ENCODE data around the gene MMP23B. TPM values are rescaled to one million over a fixed set of nuclear protein-coding genes. Genes with fewer than 3 reads are reported as not detected.

MMP23B gene
- polyA plus RNA-seq, 1 donor from 2014 or later = 0.98 TPM

DNA sequence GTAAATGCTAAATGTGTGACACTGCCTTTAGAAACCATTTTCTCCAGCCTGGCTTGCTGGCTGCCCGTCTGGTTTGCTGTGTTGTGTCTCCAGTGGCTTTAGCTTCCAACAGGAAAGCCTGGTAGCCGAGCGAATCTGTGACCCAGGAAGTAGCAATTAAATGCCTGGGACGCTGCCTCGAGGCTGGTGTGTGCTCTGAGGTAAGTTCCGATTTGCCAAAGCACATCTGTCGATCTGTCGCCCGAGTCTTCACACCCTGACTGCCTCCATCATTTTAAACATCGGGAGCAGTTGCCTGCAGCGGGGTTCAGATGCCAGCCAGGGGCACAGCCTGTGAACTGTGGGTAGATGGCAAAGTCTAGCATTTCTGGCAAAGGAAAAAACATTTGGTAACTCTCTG lies 14.5 kb upstream of the MMP23B start:
- Histone ChIP-seq H3K27ac (ENCODE audit: low read length) (no peak overlapping the region), H3K4me2 (ENCODE audit: low read length) (no peak overlapping the region), H3K27me3 (ENCODE audit: insufficient read depth, low read depth, low read length) (no peaks in the 10 kb centered on the region), H3F3A (ENCODE audit: insufficient read depth, low read length, poor library complexity, severe bottlenecking) (no peaks in the 10 kb centered on the region), H3K36me3 (ENCODE audit: insufficient read depth, low read length) (no peaks in the 10 kb centered on the region), H2AFZ (ENCODE audit: low read depth, low read length) (no peak overlapping the region), H4K20me1 (ENCODE audit: insufficient read depth) (no peaks in the 10 kb centered on the region), H3K4me3 (ENCODE audit: low read length) (peak overlapping the region; percentile 100), H3K9me2 (ENCODE audit: insufficient read depth, low read length) (no peaks in the 10 kb centered on the region), H3K9ac (ENCODE audit: low read length) (no peak overlapping the region), H3K9me3 (ENCODE audit: low read length) (no peaks in the 10 kb centered on the region), H3K79me2 (replicated peaks; ENCODE audit: insufficient read depth, low read length) (peaks cover 13% of the 10 kb centered on the region)
- TF ChIP-seq MXI1 (conservative IDR thresholded peaks at IDR 0.05; ENCODE audit: poor library complexity, severe bottlenecking) (no peak), EP300 (conservative IDR thresholded peaks at IDR 0.05; ENCODE audit: poor library complexity, severe bottlenecking) (no peak), EZH2 (IDR thresholded peaks at IDR 0.05; ENCODE audit: borderline replicate concordance, insufficient read depth, low read length, poor library complexity, severe bottlenecking) (no peak), RAD21 (conservative IDR thresholded peaks at IDR 0.05) (no peak), POLR2AphosphoS5 (IDR thresholded peaks at IDR 0.05) (no peak), SMC3 (conservative IDR thresholded peaks at IDR 0.05; ENCODE audit: poor library complexity) (no peak), TAF1 (IDR thresholded peaks at IDR 0.05; ENCODE audit: low read depth) (no peak), REST (IDR thresholded peaks at IDR 0.05; ENCODE audit: borderline replicate concordance) (no peak)
- TF ChIP-seq, protein P1, sequence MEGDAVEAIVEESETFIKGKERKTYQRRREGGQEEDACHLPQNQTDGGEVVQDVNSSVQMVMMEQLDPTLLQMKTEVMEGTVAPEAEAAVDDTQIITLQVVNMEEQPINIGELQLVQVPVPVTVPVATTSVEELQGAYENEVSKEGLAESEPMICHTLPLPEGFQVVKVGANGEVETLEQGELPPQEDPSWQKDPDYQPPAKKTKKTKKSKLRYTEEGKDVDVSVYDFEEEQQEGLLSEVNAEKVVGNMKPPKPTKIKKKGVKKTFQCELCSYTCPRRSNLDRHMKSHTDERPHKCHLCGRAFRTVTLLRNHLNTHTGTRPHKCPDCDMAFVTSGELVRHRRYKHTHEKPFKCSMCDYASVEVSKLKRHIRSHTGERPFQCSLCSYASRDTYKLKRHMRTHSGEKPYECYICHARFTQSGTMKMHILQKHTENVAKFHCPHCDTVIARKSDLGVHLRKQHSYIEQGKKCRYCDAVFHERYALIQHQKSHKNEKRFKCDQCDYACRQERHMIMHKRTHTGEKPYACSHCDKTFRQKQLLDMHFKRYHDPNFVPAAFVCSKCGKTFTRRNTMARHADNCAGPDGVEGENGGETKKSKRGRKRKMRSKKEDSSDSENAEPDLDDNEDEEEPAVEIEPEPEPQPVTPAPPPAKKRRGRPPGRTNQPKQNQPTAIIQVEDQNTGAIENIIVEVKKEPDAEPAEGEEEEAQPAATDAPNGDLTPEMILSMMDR (IDR thresholded peaks at IDR 0.05; ENCODE audit: poor library complexity, severe bottlenecking) = no peak

DNA sequence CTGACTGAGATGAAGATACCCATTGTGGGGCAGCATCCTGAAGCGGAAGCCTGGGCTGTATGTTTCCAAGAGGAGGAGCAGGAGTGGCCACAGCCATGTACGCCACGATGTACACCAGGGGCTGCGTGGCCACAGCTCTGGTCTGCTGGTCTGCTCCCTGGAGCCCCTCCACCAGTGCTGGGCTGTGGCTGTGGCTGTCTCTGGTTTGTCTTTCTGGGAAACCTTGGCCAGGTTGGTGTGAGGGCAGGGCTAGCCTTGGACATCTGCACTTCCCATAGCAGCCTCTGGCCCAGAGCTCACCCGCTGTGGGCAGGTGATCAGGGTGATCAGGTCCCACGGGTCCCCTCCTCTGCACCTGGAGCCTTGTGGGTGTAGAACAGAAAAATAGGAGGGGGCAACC lies 14.0 kb upstream of the MMP23B start:
- Histone ChIP-seq H3K9ac (ENCODE audit: low read length) (no peak overlapping the region), H3K4me2 (ENCODE audit: low read length) (no peak overlapping the region), H3K36me3 (ENCODE audit: insufficient read depth, low read length) (no peaks in the 10 kb centered on the region), H3K9me2 (ENCODE audit: insufficient read depth, low read length) (no peaks in the 10 kb centered on the region), H3K27me3 (ENCODE audit: insufficient read depth, low read depth, low read length) (no peaks in the 10 kb centered on the region), H3F3A (ENCODE audit: insufficient read depth, low read length, poor library complexity, severe bottlenecking) (no peaks in the 10 kb centered on the region), H3K4me3 (ENCODE audit: low read length) (peak overlapping the region; percentile 100), H3K27ac (ENCODE audit: low read length) (no peak overlapping the region), H3K79me2 (replicated peaks; ENCODE audit: insufficient read depth, low read length) (peaks cover 13% of the 10 kb centered on the region), H4K20me1 (ENCODE audit: insufficient read depth) (no peaks in the 10 kb centered on the region), H2AFZ (ENCODE audit: low read depth, low read length) (no peak overlapping the region), H3K9me3 (ENCODE audit: low read length) (no peaks in the 10 kb centered on the region)
- TF ChIP-seq, protein P1 (IDR thresholded peaks at IDR 0.05; ENCODE audit: poor library complexity, severe bottlenecking) = no peak
- no peak for TF ChIP-seq POLR2AphosphoS5 (IDR thresholded peaks at IDR 0.05)
- TF ChIP-seq REST (IDR thresholded peaks at IDR 0.05; ENCODE audit: borderline replicate concordance) = no peak
- no peak for TF ChIP-seq SMC3 (conservative IDR thresholded peaks at IDR 0.05; ENCODE audit: poor library complexity)
- TF ChIP-seq MXI1 (conservative IDR thresholded peaks at IDR 0.05; ENCODE audit: poor library complexity, severe bottlenecking) = no peak
- TF ChIP-seq EP300 (conservative IDR thresholded peaks at IDR 0.05; ENCODE audit: poor library complexity, severe bottlenecking) = no peak
- no peak for TF ChIP-seq TAF1 (IDR thresholded peaks at IDR 0.05; ENCODE audit: low read depth)
- TF ChIP-seq EZH2 (IDR thresholded peaks at IDR 0.05; ENCODE audit: borderline replicate concordance, insufficient read depth, low read length, poor library complexity, severe bottlenecking) = no peak
- no peak for TF ChIP-seq RAD21 (conservative IDR thresholded peaks at IDR 0.05)
